ENCODE results near the gene AGPAT4.

AGPAT4 gene

DNA sequence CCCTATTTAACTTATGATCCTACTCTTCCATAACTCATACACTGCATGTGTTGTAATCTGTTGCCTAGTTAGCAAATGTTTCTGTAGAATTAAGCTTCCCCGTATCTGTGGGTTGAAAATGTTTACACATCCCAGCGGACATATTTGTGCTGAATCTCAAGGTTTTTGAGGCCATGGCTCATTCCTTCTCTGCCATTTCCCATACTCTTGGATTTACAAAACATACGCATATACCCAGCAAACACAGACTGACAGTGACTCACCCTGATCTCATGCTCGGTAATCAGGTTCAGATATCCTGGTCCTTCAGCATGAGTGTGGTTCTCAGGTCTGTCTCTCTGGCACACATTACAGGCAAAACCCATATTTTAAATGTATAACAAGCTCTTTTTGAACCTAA lies 58.7 kb downstream of the AGPAT4 start:
- no peak overlapping the region for H3K4me3 ChIP-seq (ENCODE audit: low read length)
- no peak for TF ChIP-seq EZH2phosphoT487 (IDR thresholded peaks at IDR 0.05; ENCODE audit: borderline replicate concordance, low read length)
- TF ChIP-seq, protein P1, sequence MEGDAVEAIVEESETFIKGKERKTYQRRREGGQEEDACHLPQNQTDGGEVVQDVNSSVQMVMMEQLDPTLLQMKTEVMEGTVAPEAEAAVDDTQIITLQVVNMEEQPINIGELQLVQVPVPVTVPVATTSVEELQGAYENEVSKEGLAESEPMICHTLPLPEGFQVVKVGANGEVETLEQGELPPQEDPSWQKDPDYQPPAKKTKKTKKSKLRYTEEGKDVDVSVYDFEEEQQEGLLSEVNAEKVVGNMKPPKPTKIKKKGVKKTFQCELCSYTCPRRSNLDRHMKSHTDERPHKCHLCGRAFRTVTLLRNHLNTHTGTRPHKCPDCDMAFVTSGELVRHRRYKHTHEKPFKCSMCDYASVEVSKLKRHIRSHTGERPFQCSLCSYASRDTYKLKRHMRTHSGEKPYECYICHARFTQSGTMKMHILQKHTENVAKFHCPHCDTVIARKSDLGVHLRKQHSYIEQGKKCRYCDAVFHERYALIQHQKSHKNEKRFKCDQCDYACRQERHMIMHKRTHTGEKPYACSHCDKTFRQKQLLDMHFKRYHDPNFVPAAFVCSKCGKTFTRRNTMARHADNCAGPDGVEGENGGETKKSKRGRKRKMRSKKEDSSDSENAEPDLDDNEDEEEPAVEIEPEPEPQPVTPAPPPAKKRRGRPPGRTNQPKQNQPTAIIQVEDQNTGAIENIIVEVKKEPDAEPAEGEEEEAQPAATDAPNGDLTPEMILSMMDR (IDR thresholded peaks at IDR 0.05; ENCODE audit: low read depth, low read length, poor library complexity, severe bottlenecking): no peak
- H3K9me3 ChIP-seq (ENCODE audit: control insufficient read depth, insufficient read depth, low read length): peaks cover 12% of the 10 kb centered on the region; the same call in 1 of the 2 replicates
- no peaks in the 10 kb centered on the region for H3K36me3 ChIP-seq (ENCODE audit: control insufficient read depth, low read length)
- H4K20me1 ChIP-seq (ENCODE audit: control insufficient read depth, insufficient read depth, low read depth, low read length): no peaks in the 10 kb centered on the region
- no peaks in the 10 kb centered on the region for H3K79me2 ChIP-seq (ENCODE audit: control insufficient read depth, low read length)
- H3K4me2 ChIP-seq (ENCODE audit: low read length): no peak overlapping the region
- no peaks in the 10 kb centered on the region for H3K27me3 ChIP-seq (ENCODE audit: control insufficient read depth, low read length)
- H3K9me2 ChIP-seq (replicated peaks; ENCODE audit: control insufficient read depth, low read length): no peaks in the 10 kb centered on the region
- no peaks in the 10 kb centered on the region for H3K4me1 ChIP-seq (ENCODE audit: control insufficient read depth, low read length)
- H3K27ac ChIP-seq (ENCODE audit: low read depth, low read length): no peak overlapping the region
- no peaks in the 10 kb centered on the region for H3F3A ChIP-seq (ENCODE audit: control insufficient read depth, insufficient read depth)

- Histone ChIP-seq H3K27ac (ENCODE audit: low read depth, low read length) (no peak overlapping the region), H3K27me3 (ENCODE audit: control insufficient read depth, low read length) (no peaks in the 10 kb centered on the region)
Measured at GRCh38 chr6:161214722-161215121, 59.1 kb downstream of the AGPAT4 start.

GRCh38 chr6:161212902-161213301 lies 61.0 kb downstream of the AGPAT4 start:
- TF ChIP-seq EZH2phosphoT487 (IDR thresholded peaks at IDR 0.05; ENCODE audit: borderline replicate concordance, low read length): no peak
- TF ChIP-seq, protein P1 (IDR thresholded peaks at IDR 0.05; ENCODE audit: low read depth, low read length, poor library complexity, severe bottlenecking): no peak
- no peaks in the 10 kb centered on the region for H3K79me2 ChIP-seq (ENCODE audit: control insufficient read depth, low read length)
- no peak overlapping the region for H3K27ac ChIP-seq (ENCODE audit: low read depth, low read length)
- no peak overlapping the region for H3K4me3 ChIP-seq (ENCODE audit: low read length)
- H3F3A ChIP-seq (ENCODE audit: control insufficient read depth, insufficient read depth): no peaks in the 10 kb centered on the region
- H3K4me2 ChIP-seq (ENCODE audit: low read length): no peak overlapping the region
- H3K9me2 ChIP-seq (replicated peaks; ENCODE audit: control insufficient read depth, low read length): no peaks in the 10 kb centered on the region
- peaks cover 12% of the 10 kb centered on the region; the same call in 1 of the 2 replicates for H3K9me3 ChIP-seq (ENCODE audit: control insufficient read depth, insufficient read depth, low read length)
- H3K36me3 ChIP-seq (ENCODE audit: control insufficient read depth, low read length): no peaks in the 10 kb centered on the region
- H3K27me3 ChIP-seq (ENCODE audit: control insufficient read depth, low read length): no peaks in the 10 kb centered on the region
- H3K4me1 ChIP-seq (ENCODE audit: control insufficient read depth, low read length): no peaks in the 10 kb centered on the region
- no peaks in the 10 kb centered on the region for H4K20me1 ChIP-seq (ENCODE audit: control insufficient read depth, insufficient read depth, low read depth, low read length)

More at GRCh38 chr6:161214722-161215121, 59.1 kb downstream of the AGPAT4 start:
- peaks cover 12% of the 10 kb centered on the region; the same call in 1 of the 2 replicates for H3K9me3 ChIP-seq (ENCODE audit: control insufficient read depth, insufficient read depth, low read length)
- no peaks in the 10 kb centered on the region for H3K36me3 ChIP-seq (ENCODE audit: control insufficient read depth, low read length)
- no peak overlapping the region for H3K4me2 ChIP-seq (ENCODE audit: low read length)
- no peak overlapping the region for H3K4me3 ChIP-seq (ENCODE audit: low read length)
- H3F3A ChIP-seq (ENCODE audit: control insufficient read depth, insufficient read depth): no peaks in the 10 kb centered on the region
- H3K4me1 ChIP-seq (ENCODE audit: control insufficient read depth, low read length): no peaks in the 10 kb centered on the region
- H3K9me2 ChIP-seq (replicated peaks; ENCODE audit: control insufficient read depth, low read length): no peaks in the 10 kb centered on the region
- no peaks in the 10 kb centered on the region for H4K20me1 ChIP-seq (ENCODE audit: control insufficient read depth, insufficient read depth, low read depth, low read length)
- TF ChIP-seq EZH2phosphoT487 (IDR thresholded peaks at IDR 0.05; ENCODE audit: borderline replicate concordance, low read length): no peak
- TF ChIP-seq, protein P1 (IDR thresholded peaks at IDR 0.05; ENCODE audit: low read depth, low read length, poor library complexity, severe bottlenecking): no peak
- H3K79me2 ChIP-seq (ENCODE audit: control insufficient read depth, low read length): no peaks in the 10 kb centered on the region

Measured in DOHH2 (cell line).